Measurements from ENCODE around the gene CEMIP.

DNA sequence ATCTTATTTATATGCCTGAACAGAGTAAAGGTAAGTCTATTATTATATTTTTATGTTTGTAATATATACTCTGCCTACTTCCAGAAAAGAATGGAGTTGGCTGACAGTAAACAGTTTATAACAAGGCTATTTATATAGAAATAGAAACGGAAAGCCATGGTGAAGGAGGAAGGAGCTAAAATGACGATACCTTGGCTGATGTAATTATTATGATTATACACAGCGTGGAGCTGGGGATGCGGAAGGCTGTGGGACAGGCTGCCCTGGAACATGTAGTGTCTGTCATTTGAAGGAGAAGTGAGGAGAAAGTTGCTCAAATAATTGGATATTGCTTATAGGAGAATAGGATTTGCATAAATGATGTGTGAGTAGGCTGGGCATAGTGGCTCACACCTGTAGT is 37.8 kb downstream of the CEMIP start:
- TF ChIP-seq EP300 (IDR thresholded peaks at IDR 0.05; ENCODE audit: low read depth) (no peak), POLR2A (IDR thresholded peaks at IDR 0.05) (no peak), CTCF (IDR thresholded peaks at IDR 0.05) (no peak)

Measured in transverse colon (tissue), 3 donors.